SK-N-SH (cell line): ENCODE data around the gene MPIG6B. TPM values are rescaled to one million over a fixed set of nuclear protein-coding genes. Genes with fewer than 3 reads are reported as not detected.

ENCODE experiments used
- CTCF ChIA-PET: fragments of 300-600, 350-600 bp; formaldehyde crosslinking; extraction: SDS; loops from one replicate; lab custom pipeline; 2021; lab: Yijun Ruan, JAX
- POLR2A ChIA-PET: fragments of 350-600 bp; sonication (Branson Sonifier 250); formaldehyde crosslinking; extraction: SDS; loops from one replicate; lab custom pipeline; 2020; ENCODE audit warnings: antibody characterized with exemption, inconsistent platforms; lab: Yijun Ruan, JAX
- DNase-seq: peaks from one replicate; pipeline ENCODE4 v3.0.0; 2012
- H2AFZ ChIP-seq: fragments of 200-600 bp; sonication (generic); 2 replicates; pipeline ENCODE4 v1.8.1; 2016; ENCODE audit warnings: antibody characterized with exemption, mild to moderate bottlenecking, low read depth
- H3F3A ChIP-seq: fragments of 200-600 bp; sonication (generic); replicated peaks from 2 replicates; pipeline ENCODE3; 2016; ENCODE audit warnings: antibody characterized with exemption, mild to moderate bottlenecking; ENCODE audit not compliant: insufficient read depth
- H3K27ac ChIP-seq, 2 experiments: fragments of 200-500 bp in 1 of 2; fragments of 200-600 bp in 1 of 2; sonication (Bioruptor generic) in 1 of 2; sonication (generic), shearing (Covaris generic) in 1 of 2; 2 replicates each; pipeline versions ENCODE4 v1.5.1 to v1.6.1; 2014 to 2016; ENCODE audit warnings: low read depth in 2 of 2, inconsistent platforms in 1 of 2, low read length in 1 of 2, mild to moderate bottlenecking in 1 of 2, mixed read lengths in 1 of 2
- H3K27me3 ChIP-seq: fragments of 200-600 bp; sonication (generic), shearing (Covaris generic); 2 replicates; pipeline ENCODE4 v1.6.1; 2016; ENCODE audit warnings: mixed run types; ENCODE audit not compliant: insufficient read depth
- H3K36me3 ChIP-seq, 2 experiments: fragments of 200-500 bp in 1 of 2; fragments of 200-600 bp in 1 of 2; sonication (Bioruptor generic) in 1 of 2; sonication (generic) in 1 of 2; replicated peaks in 1 of 2; 2 replicates each; pipeline versions ENCODE3 to v1.5.1; 2014 to 2016; ENCODE audit warnings: low read length in 1 of 2, mild to moderate bottlenecking in 1 of 2; ENCODE audit not compliant: insufficient read depth in 2 of 2, control insufficient read depth in 1 of 2
- H3K4me1 ChIP-seq, 2 experiments: fragments of 200-500 bp in 1 of 2; fragments of 200-600 bp in 1 of 2; sonication (Bioruptor generic) in 1 of 2; sonication (generic), shearing (Covaris generic) in 1 of 2; 2 replicates each; pipeline versions ENCODE4 v1.5.1 to v1.6.1; 2014 to 2016; ENCODE audit warnings: low read depth in 1 of 2, low read length in 1 of 2, mixed run types in 1 of 2; ENCODE audit not compliant: insufficient read depth in 2 of 2, control insufficient read depth in 1 of 2
- H3K4me2 ChIP-seq: fragments of 200-600 bp; sonication (generic), shearing (Covaris generic); 2 replicates; pipeline ENCODE4 v1.6.1; 2017; ENCODE audit warnings: mixed run types
- H3K4me3 ChIP-seq, 2 experiments: fragments of 200-500 bp in 1 of 2; fragments of 200-600 bp in 1 of 2; sonication (Bioruptor generic) in 1 of 2; sonication (generic), shearing (Covaris generic) in 1 of 2; 2 replicates each; pipeline versions ENCODE4 v1.5.1 to v1.8.1; 2014 to 2016; ENCODE audit warnings: low read depth in 2 of 2, inconsistent platforms in 1 of 2, low read length in 1 of 2, mild to moderate bottlenecking in 1 of 2, mixed read lengths in 1 of 2, moderate library complexity in 1 of 2
- H3K79me2 ChIP-seq: fragments of 200-600 bp; sonication (generic); 2 replicates; pipeline ENCODE4 v1.8.1; 2017; ENCODE audit warnings: mild to moderate bottlenecking; ENCODE audit not compliant: insufficient read depth
- H3K9ac ChIP-seq: fragments of 200-600 bp; sonication (generic); 2 replicates; pipeline ENCODE4 v1.6.1; 2017; ENCODE audit warnings: mixed run types
- H3K9me2 ChIP-seq: fragments of 200-600 bp; sonication (generic); 2 replicates; pipeline ENCODE4 v1.6.1; 2017; ENCODE audit warnings: mixed run types
- H3K9me3 ChIP-seq: fragments of 200-600 bp; sonication (generic); 2 replicates; pipeline ENCODE4 v1.6.1; 2017; ENCODE audit warnings: mixed run types, mild to moderate bottlenecking, moderate library complexity
- H4K20me1 ChIP-seq: fragments of 200-600 bp; sonication (generic); 2 replicates; pipeline ENCODE4 v1.6.1; 2017; ENCODE audit warnings: mild to moderate bottlenecking, mixed run types; ENCODE audit not compliant: insufficient read depth
- CHD2 ChIP-seq: fragments of 150-350 bp; IDR thresholded peaks from 2 replicates; pipeline ENCODE4 v1.6.1; 2018; ENCODE audit warnings: low read length; ENCODE audit not compliant: partially characterized antibody
- EP300 ChIP-seq, 2 experiments: IDR thresholded peaks; 2 replicates each; pipeline versions ENCODE4 v1.4.0 to v1.6.1; 2012; ENCODE audit warnings: borderline replicate concordance in 1 of 2, low read depth in 1 of 2, low read length in 1 of 2
- GABPA ChIP-seq: IDR thresholded peaks from 2 replicates; pipeline ENCODE4 v1.4.0; 2012; ENCODE audit warnings: low read depth, mild to moderate bottlenecking
- MEF2A ChIP-seq: IDR thresholded peaks from 2 replicates; pipeline ENCODE4 v1.4.0; 2012; ENCODE audit warnings: low read depth, borderline replicate concordance
- MXI1 ChIP-seq: IDR thresholded peaks from 2 replicates; pipeline ENCODE4 v1.6.1; 2012; ENCODE audit warnings: mild to moderate bottlenecking, low read depth, low read length, improper control_type of control experiment
- NFIC ChIP-seq: IDR thresholded peaks from 2 replicates; pipeline ENCODE4 v1.4.0; 2012; ENCODE audit warnings: borderline replicate concordance
- RAD21 ChIP-seq: IDR thresholded peaks from 2 replicates; pipeline ENCODE4 v1.6.1; 2012; ENCODE audit warnings: mild to moderate bottlenecking, low read length
- RCOR1 ChIP-seq: fragments of 150-350 bp; IDR thresholded peaks from 2 replicates; pipeline ENCODE4 v1.6.1; 2017; ENCODE audit warnings: antibody characterized with exemption, low read length
- TEAD4 ChIP-seq: IDR thresholded peaks from 2 replicates; pipeline ENCODE4 v1.4.0; 2012; ENCODE audit warnings: mild to moderate bottlenecking, borderline replicate concordance; ENCODE audit not compliant: insufficient read depth
- YY1 ChIP-seq: IDR thresholded peaks from 2 replicates; pipeline ENCODE4 v1.4.0; 2012; ENCODE audit warnings: low read depth, mild to moderate bottlenecking
- WGBS: methylation state at CpG from one replicate; pipeline ENCODE4 v1.1.6; 2017; ENCODE audit warnings: low lambda C conversion rate; 5-methylcytosine and 5-hydroxymethylcytosine counted together
- polyA plus RNA-seq, 3 experiments: library from polyadenylated mRNA; depleted of rRNA; stranded (reverse); fragments of >200 nt; gene quantifications; 2 replicates each; pipeline ENCODE4 v1.2.3, GENCODE V29; 2012
- TF ChIP-seq, protein P1 (sequence below): IDR thresholded peaks from 2 replicates; pipeline ENCODE4 v1.4.0; 2012; ENCODE audit warnings: low read depth, borderline replicate concordance
- TF ChIP-seq, protein P2 (sequence below): fragments of 150-350 bp; IDR thresholded peaks from 2 replicates; pipeline ENCODE4 v1.6.1; 2017; ENCODE audit warnings: antibody characterized with exemption, low read length, low read depth, borderline replicate concordance
- TF ChIP-seq, protein P3 (sequence below): IDR thresholded peaks from 2 replicates; pipeline ENCODE4 v1.4.0; 2012; ENCODE audit warnings: low read depth, borderline replicate concordance
- TF ChIP-seq, protein P4 (sequence below): IDR thresholded peaks from 2 replicates; pipeline ENCODE4 v1.6.1; 2012; ENCODE audit warnings: mild to moderate bottlenecking, low read depth, low read length, moderate library complexity

Gene MPIG6B
- polyA plus RNA-seq, 1 of the 3 experiments (the other 2 are of a cell fraction), result not detected

DNA sequence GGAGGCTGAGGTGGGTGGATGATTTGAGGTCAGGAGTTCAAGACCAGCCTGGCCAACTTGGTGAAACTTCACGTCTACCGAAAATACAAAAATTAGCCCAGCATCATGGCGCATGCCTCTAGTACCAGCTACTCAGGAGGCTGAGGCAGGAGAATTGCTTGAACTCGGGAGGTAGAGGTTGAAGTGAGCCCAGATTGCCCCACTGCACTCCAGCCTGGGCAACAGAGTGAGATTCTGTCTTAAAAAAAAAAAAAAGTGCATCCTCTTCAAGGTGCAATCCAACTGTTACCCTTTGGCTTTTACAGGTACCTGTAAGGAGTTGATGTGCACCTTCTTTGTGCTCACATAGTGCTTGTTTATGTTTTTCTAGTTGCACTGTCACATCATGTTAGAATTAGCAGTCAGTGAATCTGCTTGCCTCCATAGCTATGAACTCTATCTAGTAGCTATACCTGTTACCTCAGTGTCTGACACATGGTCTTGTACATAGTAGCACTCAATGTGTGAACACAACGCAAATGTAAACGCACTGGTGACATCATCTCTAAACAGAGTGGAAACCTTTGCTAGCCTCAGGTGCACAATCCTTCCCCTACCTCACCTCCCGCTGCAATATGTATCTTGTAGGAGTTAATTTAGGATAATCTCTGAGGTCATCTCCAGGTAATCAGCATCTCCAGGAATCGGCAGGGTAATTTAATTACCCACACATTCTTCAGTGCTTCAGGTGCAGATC, 26.3 kb downstream of the MPIG6B start:
- DNase-seq, result no peak
- Histone ChIP-seq H3K4me3 (no peak overlapping the region), H2AFZ (no peak overlapping the region), H4K20me1 (no peaks in the 10 kb centered on the region), H3K79me2 (no peaks in the 10 kb centered on the region; the same call in 1 of the 2 replicates), H3K4me2 (no peak overlapping the region), H3K27ac (no peak overlapping the region), H3K36me3 (peaks cover 0 to 6% of the 10 kb centered on the region in 2 experiments), H3K27me3 (no peaks in the 10 kb centered on the region), H3K4me1 (0 out of 4 replicates have a peak, but pooled peaks cover 0 to 3% of the 10 kb centered on the region in 2 experiments), H3K9ac (no peak overlapping the region), H3K9me2 (no peaks in the 10 kb centered on the region), H3K9me3 (no peaks in the 10 kb centered on the region), H3F3A (peaks cover 25% of the 10 kb centered on the region)
- POLR2A ChIA-PET, result interaction anchor here (0.7 kb wide), 1 partner anchor 9 kb away, joined by 3 read pairs; no protein-coding TSS in a partner anchor
- CTCF ChIA-PET, result interaction anchor here (1.2 to 1.8 kb wide), 2 partner anchors 11 to 81 kb away, joined by 4 to 5 read pairs; no protein-coding TSS in a partner anchor
- WGBS, result 88% methylated on average over 8 of the region's 8 CpGs
- TF ChIP-seq MEF2A, result no peak
- TF ChIP-seq, protein P1, sequence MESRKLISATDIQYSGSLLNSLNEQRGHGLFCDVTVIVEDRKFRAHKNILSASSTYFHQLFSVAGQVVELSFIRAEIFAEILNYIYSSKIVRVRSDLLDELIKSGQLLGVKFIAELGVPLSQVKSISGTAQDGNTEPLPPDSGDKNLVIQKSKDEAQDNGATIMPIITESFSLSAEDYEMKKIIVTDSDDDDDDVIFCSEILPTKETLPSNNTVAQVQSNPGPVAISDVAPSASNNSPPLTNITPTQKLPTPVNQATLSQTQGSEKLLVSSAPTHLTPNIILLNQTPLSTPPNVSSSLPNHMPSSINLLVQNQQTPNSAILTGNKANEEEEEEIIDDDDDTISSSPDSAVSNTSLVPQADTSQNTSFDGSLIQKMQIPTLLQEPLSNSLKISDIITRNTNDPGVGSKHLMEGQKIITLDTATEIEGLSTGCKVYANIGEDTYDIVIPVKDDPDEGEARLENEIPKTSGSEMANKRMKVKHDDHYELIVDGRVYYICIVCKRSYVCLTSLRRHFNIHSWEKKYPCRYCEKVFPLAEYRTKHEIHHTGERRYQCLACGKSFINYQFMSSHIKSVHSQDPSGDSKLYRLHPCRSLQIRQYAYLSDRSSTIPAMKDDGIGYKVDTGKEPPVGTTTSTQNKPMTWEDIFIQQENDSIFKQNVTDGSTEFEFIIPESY, result no peak
- TF ChIP-seq MXI1, result no peak
- no peak for TF ChIP-seq TEAD4
- TF ChIP-seq, protein P2, sequence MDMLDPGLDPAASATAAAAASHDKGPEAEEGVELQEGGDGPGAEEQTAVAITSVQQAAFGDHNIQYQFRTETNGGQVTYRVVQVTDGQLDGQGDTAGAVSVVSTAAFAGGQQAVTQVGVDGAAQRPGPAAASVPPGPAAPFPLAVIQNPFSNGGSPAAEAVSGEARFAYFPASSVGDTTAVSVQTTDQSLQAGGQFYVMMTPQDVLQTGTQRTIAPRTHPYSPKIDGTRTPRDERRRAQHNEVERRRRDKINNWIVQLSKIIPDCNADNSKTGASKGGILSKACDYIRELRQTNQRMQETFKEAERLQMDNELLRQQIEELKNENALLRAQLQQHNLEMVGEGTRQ, result no peak
- TF ChIP-seq, protein P3, sequence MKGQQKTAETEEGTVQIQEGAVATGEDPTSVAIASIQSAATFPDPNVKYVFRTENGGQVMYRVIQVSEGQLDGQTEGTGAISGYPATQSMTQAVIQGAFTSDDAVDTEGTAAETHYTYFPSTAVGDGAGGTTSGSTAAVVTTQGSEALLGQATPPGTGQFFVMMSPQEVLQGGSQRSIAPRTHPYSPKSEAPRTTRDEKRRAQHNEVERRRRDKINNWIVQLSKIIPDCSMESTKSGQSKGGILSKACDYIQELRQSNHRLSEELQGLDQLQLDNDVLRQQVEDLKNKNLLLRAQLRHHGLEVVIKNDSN, result no peak
- TF ChIP-seq, protein P4, sequence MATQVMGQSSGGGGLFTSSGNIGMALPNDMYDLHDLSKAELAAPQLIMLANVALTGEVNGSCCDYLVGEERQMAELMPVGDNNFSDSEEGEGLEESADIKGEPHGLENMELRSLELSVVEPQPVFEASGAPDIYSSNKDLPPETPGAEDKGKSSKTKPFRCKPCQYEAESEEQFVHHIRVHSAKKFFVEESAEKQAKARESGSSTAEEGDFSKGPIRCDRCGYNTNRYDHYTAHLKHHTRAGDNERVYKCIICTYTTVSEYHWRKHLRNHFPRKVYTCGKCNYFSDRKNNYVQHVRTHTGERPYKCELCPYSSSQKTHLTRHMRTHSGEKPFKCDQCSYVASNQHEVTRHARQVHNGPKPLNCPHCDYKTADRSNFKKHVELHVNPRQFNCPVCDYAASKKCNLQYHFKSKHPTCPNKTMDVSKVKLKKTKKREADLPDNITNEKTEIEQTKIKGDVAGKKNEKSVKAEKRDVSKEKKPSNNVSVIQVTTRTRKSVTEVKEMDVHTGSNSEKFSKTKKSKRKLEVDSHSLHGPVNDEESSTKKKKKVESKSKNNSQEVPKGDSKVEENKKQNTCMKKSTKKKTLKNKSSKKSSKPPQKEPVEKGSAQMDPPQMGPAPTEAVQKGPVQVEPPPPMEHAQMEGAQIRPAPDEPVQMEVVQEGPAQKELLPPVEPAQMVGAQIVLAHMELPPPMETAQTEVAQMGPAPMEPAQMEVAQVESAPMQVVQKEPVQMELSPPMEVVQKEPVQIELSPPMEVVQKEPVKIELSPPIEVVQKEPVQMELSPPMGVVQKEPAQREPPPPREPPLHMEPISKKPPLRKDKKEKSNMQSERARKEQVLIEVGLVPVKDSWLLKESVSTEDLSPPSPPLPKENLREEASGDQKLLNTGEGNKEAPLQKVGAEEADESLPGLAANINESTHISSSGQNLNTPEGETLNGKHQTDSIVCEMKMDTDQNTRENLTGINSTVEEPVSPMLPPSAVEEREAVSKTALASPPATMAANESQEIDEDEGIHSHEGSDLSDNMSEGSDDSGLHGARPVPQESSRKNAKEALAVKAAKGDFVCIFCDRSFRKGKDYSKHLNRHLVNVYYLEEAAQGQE, result no peak
- TF ChIP-seq YY1, result no peak
- no peak for TF ChIP-seq RAD21
- TF ChIP-seq GABPA, result no peak
- TF ChIP-seq EP300 (IDR thresholded peaks at IDR 0.05; ENCODE audit: borderline replicate concordance in 1 of 2, low read depth in 1 of 2, low read length in 1 of 2), result no peak
- TF ChIP-seq RCOR1, result no peak
- TF ChIP-seq CHD2, result no peak
- no peak for TF ChIP-seq NFIC
